ENCODE measurements around the gene PTPRN2.

Gene PTPRN2

GRCh38 chr7:157808042-157808441 is 779.6 kb downstream of the PTPRN2 start:
- no peak for DNase-seq

DNA sequence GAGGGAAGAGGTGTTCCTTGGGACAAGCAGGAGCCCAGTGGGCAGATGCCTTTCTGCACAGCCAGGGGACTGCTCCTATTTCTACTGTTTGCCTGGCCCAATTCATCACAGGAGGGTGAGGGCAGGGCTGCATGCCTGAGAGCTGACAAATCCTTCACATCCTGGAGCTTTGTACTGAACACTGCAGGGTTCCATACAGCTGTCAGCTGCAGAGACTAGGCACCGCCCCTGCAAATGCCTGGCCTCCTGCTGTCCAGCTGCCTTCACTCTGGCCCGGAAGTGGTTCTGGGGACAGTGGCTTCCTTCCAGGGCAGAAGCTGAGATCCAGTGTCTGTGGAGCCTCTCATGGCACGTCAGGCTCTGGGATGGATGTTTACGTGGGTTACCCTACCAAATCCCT is 780.1 kb downstream of the PTPRN2 start:
- no peak for DNase-seq

GRCh38 chr7:157806711-157807110 is 780.9 kb downstream of the PTPRN2 start:
- no peak for DNase-seq

GRCh38 chr7:157805713-157806112 is 781.9 kb downstream of the PTPRN2 start:
- no peak for DNase-seq

GRCh38 chr7:157803906-157804305 is 783.7 kb downstream of the PTPRN2 start:
- no peak for DNase-seq

- no peak for DNase-seq
Measured at GRCh38 chr7:157801971-157802675, 785.5 kb downstream of the PTPRN2 start.

- DNase-seq, result no peak
Measured at GRCh38 chr7:157801113-157801512, 786.5 kb downstream of the PTPRN2 start.

DNA sequence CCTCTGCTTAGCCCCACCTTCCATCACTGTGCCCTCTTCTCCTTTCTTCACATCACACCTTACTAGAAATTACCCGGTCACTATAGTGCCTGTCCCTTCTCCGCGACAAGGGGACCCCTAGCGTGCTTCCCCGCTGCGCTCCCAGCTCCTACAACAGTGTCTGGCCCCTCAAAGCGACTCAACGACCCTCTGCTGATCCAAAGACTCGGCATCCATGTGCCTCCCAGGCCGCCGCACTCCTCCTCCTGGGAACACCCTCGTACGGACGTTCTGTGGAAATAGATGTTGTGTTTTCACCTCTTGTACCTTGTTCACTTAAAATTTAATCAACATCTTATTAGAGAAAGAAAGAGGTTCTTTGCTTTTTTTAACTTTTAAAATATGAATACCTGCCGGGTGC is 787.3 kb downstream of the PTPRN2 start:
- DNase-seq, result no peak

DNA sequence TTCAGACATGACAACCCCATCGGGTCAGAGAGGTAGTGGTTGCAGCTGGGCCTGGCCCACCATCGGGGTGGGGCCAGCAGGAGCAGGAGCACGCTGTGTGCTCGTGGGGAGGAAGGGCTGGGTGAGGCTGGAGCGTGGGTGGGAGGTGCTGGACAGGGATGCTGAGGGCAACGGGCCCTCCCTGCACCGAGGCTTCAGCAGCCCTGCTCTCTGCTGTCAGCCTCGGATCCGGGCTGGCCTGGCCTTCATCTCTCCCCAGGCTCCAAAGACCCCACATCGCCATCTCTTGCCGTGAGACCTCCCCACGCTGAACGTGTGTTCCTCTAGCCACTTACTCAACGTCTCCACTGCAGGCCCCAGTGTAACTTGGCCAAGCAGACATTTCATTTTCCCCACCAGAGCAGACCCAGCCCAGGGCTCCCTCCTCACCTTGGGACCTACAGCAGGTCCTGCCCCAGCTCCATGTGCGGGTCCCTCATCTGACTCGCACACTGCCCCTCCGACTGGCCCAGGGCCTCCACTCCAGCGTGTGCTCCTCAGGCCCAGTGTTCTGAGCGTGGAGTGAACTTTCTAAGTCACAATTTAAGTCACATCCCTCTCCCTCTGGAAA is 788.4 kb downstream of the PTPRN2 start:
- no peak for DNase-seq

DNA sequence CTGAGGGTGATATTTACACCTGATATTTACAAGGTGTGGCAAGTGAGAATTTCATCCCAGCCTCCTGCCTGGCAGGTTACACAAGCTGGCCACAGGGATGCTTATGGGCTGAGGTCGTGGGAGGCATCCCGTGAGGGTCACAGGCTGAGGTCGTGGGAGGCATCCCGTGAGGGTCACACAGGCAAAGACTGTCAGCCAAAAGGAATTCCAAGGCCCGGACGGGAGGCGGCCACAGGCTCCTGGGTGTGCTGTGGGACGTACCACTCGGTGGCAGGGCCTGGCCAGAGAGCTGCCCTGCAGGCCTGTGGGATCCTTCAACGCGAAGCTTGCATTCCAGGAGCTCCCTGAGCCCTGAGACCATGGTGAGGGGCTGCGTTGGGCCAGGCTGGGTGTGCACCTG is 790.3 kb downstream of the PTPRN2 start:
- DNase-seq, result no peak

GRCh38 chr7:157796846-157797245 is 790.8 kb downstream of the PTPRN2 start:
- DNase-seq, result no peak

DNA sequence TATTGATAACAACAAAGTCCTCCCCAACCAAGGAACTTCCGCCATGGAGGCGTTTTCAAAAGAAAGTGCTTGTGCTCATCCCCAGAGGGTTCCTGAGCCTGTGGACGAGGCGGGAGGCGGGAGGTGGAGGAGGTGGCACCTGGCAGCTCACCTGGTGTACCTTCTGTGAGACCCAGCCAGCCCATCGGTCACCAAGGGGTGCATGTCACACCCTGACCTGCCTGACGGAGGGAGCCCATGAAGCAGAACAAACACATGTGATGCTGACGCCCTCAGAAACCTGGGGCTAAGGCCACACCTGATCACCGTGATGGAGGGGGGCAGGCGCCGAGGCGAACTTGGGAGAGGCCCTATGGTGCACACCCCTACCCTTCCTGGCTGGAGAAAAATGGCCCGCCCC is 792.0 kb downstream of the PTPRN2 start:
- no peak for DNase-seq

- DNase-seq, result no peak
Measured at GRCh38 chr7:157795199-157795598, 792.4 kb downstream of the PTPRN2 start.

GRCh38 chr7:157794746-157795065 is 792.9 kb downstream of the PTPRN2 start:
- DNase-seq, result no peak

GRCh38 chr7:157793973-157794745 is 793.5 kb downstream of the PTPRN2 start:
- DNase-seq, result no peak

GRCh38 chr7:157793087-157793353 is 794.6 kb downstream of the PTPRN2 start:
- DNase-seq, result no peak

- DNase-seq, result no peak
Measured at GRCh38 chr7:157792241-157793086, 795.2 kb downstream of the PTPRN2 start.

DNA sequence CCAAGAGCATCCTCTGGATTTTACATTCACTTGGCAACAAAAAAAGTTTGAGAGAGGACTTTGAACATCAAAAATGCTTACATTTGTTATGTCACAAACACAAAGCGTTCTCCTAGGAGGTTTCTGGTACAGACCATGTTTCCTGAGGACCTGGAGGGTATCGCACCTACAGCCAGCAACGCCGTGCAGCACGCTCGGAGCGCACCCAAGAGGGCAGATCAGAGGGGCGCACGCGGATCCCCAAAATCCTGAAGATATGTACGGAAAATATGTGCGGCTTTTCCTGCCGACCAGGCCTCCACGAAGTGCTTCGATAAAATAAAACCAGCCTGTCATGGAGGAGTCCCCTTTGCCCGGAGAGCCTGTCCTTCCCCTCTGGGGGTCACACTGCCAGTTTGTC is 796.0 kb downstream of the PTPRN2 start:
- no peak for DNase-seq

DNA sequence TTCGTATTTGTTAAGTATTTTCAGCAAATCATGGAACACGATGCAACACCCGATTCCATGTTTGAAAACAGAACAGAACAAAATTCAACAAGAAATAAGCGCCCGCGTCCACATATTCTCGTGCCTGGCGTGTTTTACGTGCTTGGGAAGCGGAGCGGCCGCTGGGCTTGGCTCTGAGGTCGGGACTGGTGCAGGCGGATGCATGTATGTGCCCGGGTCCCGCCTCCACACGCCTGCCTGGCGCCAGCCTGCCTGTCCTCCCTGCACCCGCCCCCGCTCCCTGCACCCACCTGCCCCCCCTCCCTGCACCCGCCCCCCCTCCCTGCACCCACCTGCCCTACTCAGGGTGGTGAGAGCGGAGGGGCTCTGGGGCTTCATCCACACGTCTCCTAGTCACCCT is 796.4 kb downstream of the PTPRN2 start:
- DNase-seq, result no peak

DNA sequence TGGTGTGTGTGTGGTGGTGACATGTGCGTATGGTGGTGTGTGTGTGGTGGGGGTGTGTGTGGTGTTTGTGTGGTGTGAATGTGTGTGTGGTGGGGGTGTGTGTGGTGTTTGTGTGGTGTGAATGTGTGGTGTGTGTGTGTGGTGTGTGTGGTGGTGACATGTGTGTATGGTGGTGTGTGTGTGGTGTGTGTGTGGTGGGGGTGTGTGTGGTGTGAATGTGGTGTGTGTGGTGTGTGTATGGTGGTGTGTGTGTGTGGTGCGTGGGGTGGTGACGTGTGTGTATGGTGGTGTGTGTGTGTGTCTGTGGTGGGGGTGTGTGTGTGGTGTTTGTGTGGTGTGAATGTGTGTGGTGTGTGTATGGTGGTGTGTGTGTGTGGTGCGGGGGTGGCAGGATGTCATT is 797.7 kb downstream of the PTPRN2 start:
- no peak for DNase-seq

GRCh38 chr7:157789094-157789493 is 798.5 kb downstream of the PTPRN2 start:
- no peak for DNase-seq

- DNase-seq, result no peak
Measured at GRCh38 chr7:157788573-157788972, 799.0 kb downstream of the PTPRN2 start.

DNA sequence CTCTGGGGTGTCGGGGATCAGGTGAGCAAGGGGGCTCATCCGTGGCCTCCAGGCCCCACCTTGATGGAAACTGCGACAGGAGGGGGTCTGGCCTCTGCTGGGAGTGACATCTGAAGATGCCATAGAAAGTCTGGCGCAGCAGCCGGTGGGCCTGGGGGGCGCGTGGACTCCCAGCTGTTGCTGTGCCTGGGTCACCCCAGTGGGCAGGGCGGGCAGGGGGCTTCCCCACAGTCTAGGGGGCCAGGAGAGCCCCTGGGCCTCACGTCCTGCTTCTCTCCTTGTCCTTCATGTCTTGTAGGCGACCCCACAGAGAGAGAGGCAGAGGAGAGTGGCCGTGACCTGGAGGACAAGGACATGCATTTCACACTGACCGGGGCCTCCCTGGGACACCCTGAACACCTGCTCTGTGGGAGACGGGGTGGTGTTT is 800.3 kb downstream of the PTPRN2 start:
- no peak for DNase-seq
